K562 (cell line): ENCODE results near the gene MAN2A1. TPM values are rescaled to one million over a fixed set of nuclear protein-coding genes. Genes with fewer than 3 reads are reported as not detected.

Source experiments
- CEBPZ ChIP-seq: fragments of 150-350 bp; IDR thresholded peaks from 2 replicates; pipeline ENCODE4 v1.6.1; 2014; ENCODE audit warnings: low read depth, mild to moderate bottlenecking, low read length, borderline replicate concordance
- E4F1 ChIP-seq: fragments of 250-450 bp; sonication (Bioruptor Pico); IDR thresholded peaks from 2 replicates; pipeline ENCODE4 v1.5.0; 2021; ENCODE audit warnings: mild to moderate bottlenecking, borderline replicate concordance
- KDM5B ChIP-seq: fragments of 200-600 bp; sonication (generic); IDR thresholded peaks from 2 replicates; pipeline ENCODE4 v1.6.1; 2012; ENCODE audit warnings: low read depth, mild to moderate bottlenecking, moderate library complexity, low read length, control low read depth, inconsistent platforms; ENCODE audit not compliant: insufficient replicate concordance
- NR4A1 ChIP-seq, 2 experiments: fragments of 250-450 bp in 1 of 2; fragments of 450-650 bp in 1 of 2; sonication (Bioruptor Pico) in 1 of 2; IDR thresholded peaks; 2 replicates each; pipeline versions ENCODE4 v1.4.0 to v1.6.1; 2016 to 2020; ENCODE audit warnings: mild to moderate bottlenecking in 2 of 2, missing compliant biosample characterization in 1 of 2, missing genetic modification characterization in 1 of 2, moderate library complexity in 1 of 2
- ZFPM2 ChIP-seq: fragments of 250-450 bp; sonication (Bioruptor Pico); IDR thresholded peaks from 2 replicates; pipeline ENCODE4 v1.5.1; 2022; ENCODE audit warnings: mild to moderate bottlenecking
- polyA plus RNA-seq, 8 experiments: library from polyadenylated mRNA; depleted of rRNA in 4 of 8; stranded (reverse) in 5 of 8; unstranded in 3 of 8; fragments of >200 nt; fragmentation: Nextera tagmentation in 2 of 8; fragmentation: Illumina TruSeq in 1 of 8; extraction: Ambion mirVana in 2 of 8; extraction: Trizol in 1 of 8; gene quantifications; 2 replicates each; pipeline versions ENCODE4 v1.2.1 to v1.2.3, GENCODE V29; 2011 to 2014; ENCODE audit warnings: inconsistent platforms in 1 of 8, missing spikeins in 1 of 8
- total RNA-seq, 7 experiments: library from RNA; depleted of rRNA in 6 of 7; stranded (reverse); fragments of >200 nt in 6 of 7; fragmentation: Illumina TruSeq in 2 of 7; extraction: Trizol in 2 of 7; gene quantifications; 2 replicates each; pipeline versions ENCODE4 v1.2.1 to v1.2.3, GENCODE V29; 2011 to 2021; ENCODE audit warnings: low replicate concordance in 1 of 7

Gene MAN2A1
- total and polyA plus RNA-seq, 9 of the 15 experiments (the other 6 are each of a cell fraction or from before 2014, with no cell fraction given), result 5.2 to 32.0 (median 19.8) TPM

- no peak for TF ChIP-seq E4F1 (CRISPR knock-in tag)
- TF ChIP-seq NR4A1 (CRISPR knock-in tag; IDR thresholded peaks at IDR 0.05), result no peak
- no peak for TF ChIP-seq NR4A1 (tag; IDR thresholded peaks at IDR 0.05)
- TF ChIP-seq CEBPZ, result no peak
- no peak for TF ChIP-seq KDM5B
- no peak for TF ChIP-seq ZFPM2 (CRISPR knock-in tag)
Measured at GRCh38 chr5:109898269-109899162, 208.8 kb downstream of the MAN2A1 start (continued).
